Ovary (tissue), 9 donors: Measurements from ENCODE around the gene SERPINB12. TPM values are rescaled to one million over a fixed set of nuclear protein-coding genes. Genes with fewer than 3 reads are reported as not detected.

Experiments used
- DNase-seq, 5 donors: peaks; one replicate each; pipeline ENCODE4 v3.0.0-alpha.2; 2019 to 2020
- H3K27ac ChIP-seq, 2 donors: fragments of 200-600 bp; one replicate each; pipeline versions ENCODE4 v1.5.1 to v1.8.0; 2019 to 2022
- H3K27me3 ChIP-seq: fragments of 200-600 bp; one replicate; pipeline ENCODE4 v1.8.0; 2022
- H3K36me3 ChIP-seq: fragments of 200-600 bp; sonication (generic); one replicate; pipeline ENCODE4 v1.5.1; 2019
- H3K4me1 ChIP-seq: one replicate; pipeline ENCODE4 v1.8.1; 2013; ENCODE audit warnings: mild to moderate bottlenecking, moderate library complexity; ENCODE audit not compliant: insufficient read depth
- H3K4me3 ChIP-seq: fragments of 200-600 bp; sonication (generic); one replicate; pipeline ENCODE4 v1.5.1; 2017
- H3K9me3 ChIP-seq, 2 donors: fragments of 200-600 bp in 1 of 2; sonication (generic) in 1 of 2; one replicate each; pipeline versions ENCODE4 v1.5.1 to v1.8.1; 2013 to 2019; ENCODE audit warnings: mild to moderate bottlenecking in 1 of 2, moderate library complexity in 1 of 2
- EP300 ChIP-seq: sonication (generic); formaldehyde crosslinking; IDR thresholded peaks from one replicate; pipeline ENCODE4 v1.6.1; 2017; ENCODE audit warnings: antibody characterized with exemption
- POLR2A ChIP-seq: fragments of 450-650 bp; IDR thresholded peaks from one replicate; pipeline ENCODE4 v1.6.1; 2017; ENCODE audit warnings: antibody characterized with exemption, mild to moderate bottlenecking, moderate library complexity
- WGBS, 3 donors: extraction: QIAGEN DNeasy Blood & Tissue Kit in 1 of 3; methylation state at CpG; one replicate each; pipeline versions ENCODE4 v1.1.5 to v1.1.7; 2013 to 2017; 5-methylcytosine and 5-hydroxymethylcytosine counted together
- intact Hi-C, 4 donors: fragments of 100-400 bp; cut with DNase I; formaldehyde crosslinking; loops; one replicate each; pipeline versions ENCODE4 v1.11.0 to v1.15.1; 2022 to 2023
- polyA plus RNA-seq, 2 donors: library from polyadenylated mRNA; stranded (reverse); fragments of 200-250 nt in 1 of 2; fragments of 350-450 nt in 1 of 2; fragmentation: Illumina TruSeq in 1 of 2; extraction: RNeasy Lipid Tissue Mini Kit (QIAGEN cat#74804) in 1 of 2; gene quantifications; one replicate each; pipeline ENCODE4 v1.2.3, GENCODE V29; 2013 to 2014
- total RNA-seq, 7 donors: library from RNA; depleted of rRNA in 2 of 7; stranded (reverse); fragments of >200 nt in 2 of 7; fragmentation: NEBNext Ultra II Directional in 3 of 7; extraction: Animal tissue kit (Norgen Biotek cat#: 25700) in 3 of 7; gene quantifications; one replicate each; pipeline versions ENCODE4 v1.1.0 to v1.2.4, GENCODE V29; 2016 to 2023
- TF ChIP-seq, protein P1 (sequence below), 3 donors: fragments of 450-650 bp in 2 of 3; fragments of 200-600 bp in 1 of 3; IDR thresholded peaks; one replicate each; pipeline versions ENCODE4 v1.5.1 to v1.8.0; 2016 to 2022; ENCODE audit warnings: antibody characterized with exemption in 3 of 3, mild to moderate bottlenecking in 1 of 3
- donor health status: DM: no; HTN: no; CAD: no; lungs with moderate emphysema.
- donor health status: DM: no; HTN: no; CAD: no.
- donor health status: Bipolar disorder and iron deficiency.
- donor health status: DM: yes; HTN: yes; CAD: no.
- donor health status: DM: no; HTN: no; CAD: no.
- donor health status: DM: yes; HTN: yes; CAD: no.

Gene SERPINB12
- total and polyA plus RNA-seq, 9 donors: not detected

DNA sequence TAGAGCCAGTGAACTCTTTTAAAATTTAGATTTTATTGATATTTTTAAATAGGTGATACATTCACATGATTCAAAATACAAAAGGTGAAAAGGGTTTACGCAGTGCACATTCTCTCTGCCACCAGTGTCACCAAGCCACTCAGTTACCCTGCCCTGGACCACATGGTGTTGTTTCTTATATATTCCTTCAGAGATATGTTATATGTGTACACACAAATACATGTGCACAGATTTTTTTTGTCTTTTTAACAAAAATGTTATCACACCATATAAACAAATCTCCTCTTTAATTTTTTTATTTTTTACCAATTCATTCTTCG is 75.7 kb downstream of the SERPINB12 start:
- no peak for DNase-seq
- no peak for TF ChIP-seq EP300
- TF ChIP-seq, protein P1, sequence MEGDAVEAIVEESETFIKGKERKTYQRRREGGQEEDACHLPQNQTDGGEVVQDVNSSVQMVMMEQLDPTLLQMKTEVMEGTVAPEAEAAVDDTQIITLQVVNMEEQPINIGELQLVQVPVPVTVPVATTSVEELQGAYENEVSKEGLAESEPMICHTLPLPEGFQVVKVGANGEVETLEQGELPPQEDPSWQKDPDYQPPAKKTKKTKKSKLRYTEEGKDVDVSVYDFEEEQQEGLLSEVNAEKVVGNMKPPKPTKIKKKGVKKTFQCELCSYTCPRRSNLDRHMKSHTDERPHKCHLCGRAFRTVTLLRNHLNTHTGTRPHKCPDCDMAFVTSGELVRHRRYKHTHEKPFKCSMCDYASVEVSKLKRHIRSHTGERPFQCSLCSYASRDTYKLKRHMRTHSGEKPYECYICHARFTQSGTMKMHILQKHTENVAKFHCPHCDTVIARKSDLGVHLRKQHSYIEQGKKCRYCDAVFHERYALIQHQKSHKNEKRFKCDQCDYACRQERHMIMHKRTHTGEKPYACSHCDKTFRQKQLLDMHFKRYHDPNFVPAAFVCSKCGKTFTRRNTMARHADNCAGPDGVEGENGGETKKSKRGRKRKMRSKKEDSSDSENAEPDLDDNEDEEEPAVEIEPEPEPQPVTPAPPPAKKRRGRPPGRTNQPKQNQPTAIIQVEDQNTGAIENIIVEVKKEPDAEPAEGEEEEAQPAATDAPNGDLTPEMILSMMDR (IDR thresholded peaks at IDR 0.05): no peak
- no peak for TF ChIP-seq POLR2A
- H3K9me3 ChIP-seq: no peaks in the 10 kb centered on the region
- no peak overlapping the region for H3K4me3 ChIP-seq
- H3K4me1 ChIP-seq: no peaks in the 10 kb centered on the region
- H3K27me3 ChIP-seq: no peaks in the 10 kb centered on the region
- intact Hi-C loops: no loop called here
- no peak overlapping the region for H3K27ac ChIP-seq
- 58 to 75% (median 73%) methylated on average over 2 of the region's 2 CpGs for WGBS, 3 donors
- H3K36me3 ChIP-seq: no peaks in the 10 kb centered on the region

Other genes with a start within 250 kb of the SERPINB12 start
- gene BCL2, start 222.6 kb upstream of the SERPINB12 start, total RNA-seq: 10 to 100 TPM; 32.6 to 43.9 (median 36.8) TPM
- gene BCL2, start 222.6 kb upstream of the SERPINB12 start, polyA plus RNA-seq: 10 to 100 TPM; 13.7 to 24.0 TPM
- 10 to 100 TPM; 25.8 to 70.1 (median 62.6) TPM for gene KDSR, start 175.2 kb upstream of the SERPINB12 start, total RNA-seq
- gene KDSR, start 175.2 kb upstream of the SERPINB12 start, polyA plus RNA-seq: 10 to 100 TPM; 27.8 to 52.3 TPM
- 10 to 100 TPM; 20.7 to 43.4 (median 36.2) TPM for gene VPS4B, start 119.9 kb upstream of the SERPINB12 start, total RNA-seq
- gene VPS4B, start 119.9 kb upstream of the SERPINB12 start, polyA plus RNA-seq: 10 to 100 TPM; 18.6 to 27.5 TPM
- gene SERPINB5, start 65.4 kb upstream of the SERPINB12 start, total RNA-seq: under 1 TPM in 2 of 7 donors, not detected in 5; 0.23 to 0.31 TPM
- under 1 TPM in 1 of 2 donors, not detected in 1; 0.02 TPM for gene SERPINB5, start 65.4 kb upstream of the SERPINB12 start, polyA plus RNA-seq
- gene SERPINB13, start 45.0 kb downstream of the SERPINB12 start, total RNA-seq: under 1 TPM in 1 of 7 donors, not detected in 6; 0.46 TPM
- not detected for gene SERPINB13, start 45.0 kb downstream of the SERPINB12 start, polyA plus RNA-seq
- not detected for gene SERPINB4, start 101.9 kb downstream of the SERPINB12 start, total RNA-seq
- gene SERPINB4, start 101.9 kb downstream of the SERPINB12 start, polyA plus RNA-seq: under 1 TPM in 1 of 2 donors, not detected in 1; 0.10 TPM
- under 1 TPM in 1 of 7 donors, not detected in 6; 0.23 TPM for gene SERPINB3, start 119.5 kb downstream of the SERPINB12 start, total RNA-seq
- gene SERPINB3, start 119.5 kb downstream of the SERPINB12 start, polyA plus RNA-seq: under 1 TPM in 1 of 2 donors, not detected in 1; 0.05 TPM
- not detected for gene SERPINB11, start 160.6 kb downstream of the SERPINB12 start, total RNA-seq
- gene SERPINB11, start 160.6 kb downstream of the SERPINB12 start, polyA plus RNA-seq: not detected
- under 1 TPM in 2 of 7 donors, not detected in 5; 0.12 to 0.23 TPM for gene SERPINB7, start 233.0 kb downstream of the SERPINB12 start, total RNA-seq
- under 1 TPM; 0.06 to 0.08 TPM for gene SERPINB7, start 233.0 kb downstream of the SERPINB12 start, polyA plus RNA-seq